Fibroblast of lung (primary cell): ENCODE measurements around the gene COL3A1. TPM values are rescaled to one million over a fixed set of nuclear protein-coding genes. Genes with fewer than 3 reads are reported as not detected.

Experiments
- DNase-seq, 2 donors: peaks; one replicate each; pipeline versions ENCODE4 v3.0.0 to v3.0.0-alpha.2; 2010; ENCODE audit warnings: low read depth in 2 of 2
- H2AFZ ChIP-seq: 2 replicates; pipeline ENCODE4 v1.5.1; 2012; ENCODE audit warnings: low read length, control low read depth, inconsistent platforms
- H3K27ac ChIP-seq: 2 replicates; pipeline ENCODE4 v1.5.1; 2011; ENCODE audit warnings: low read length, control low read depth; ENCODE audit not compliant: insufficient read depth
- H3K27me3 ChIP-seq: 2 replicates; pipeline ENCODE4 v1.5.1; 2011; ENCODE audit warnings: mild to moderate bottlenecking, low read length; ENCODE audit not compliant: control insufficient read depth, insufficient read depth
- H3K36me3 ChIP-seq: 2 replicates; pipeline ENCODE4 v1.5.1; 2011; ENCODE audit warnings: low read length; ENCODE audit not compliant: control insufficient read depth, insufficient read depth
- H3K4me1 ChIP-seq: 2 replicates; pipeline ENCODE4 v1.5.1; 2011; ENCODE audit warnings: low read length; ENCODE audit not compliant: control insufficient read depth, insufficient read depth; ENCODE audit errors: extremely low read depth
- H3K4me2 ChIP-seq: 2 replicates; pipeline ENCODE4 v1.5.1; 2011; ENCODE audit warnings: low read length, control low read depth; ENCODE audit not compliant: insufficient read depth; ENCODE audit errors: extremely low read depth
- H3K4me3 ChIP-seq, 4 experiments: fragments of 200-600 bp in 1 of 4; sonication (generic) in 1 of 4; replicated peaks in 1 of 4; 2 replicates each; pipeline ENCODE4 v1.5.1; 2011 to 2016; ENCODE audit warnings: low read length in 4 of 4, low read depth in 3 of 4, mild to moderate bottlenecking in 3 of 4, control low read depth in 2 of 4, inconsistent platforms in 1 of 4, mixed read lengths in 1 of 4; ENCODE audit not compliant: insufficient read depth in 1 of 4; ENCODE audit errors: control extremely low read depth in 1 of 4
- H3K79me2 ChIP-seq: 2 replicates; pipeline ENCODE4 v1.5.1; 2012; ENCODE audit warnings: mild to moderate bottlenecking, low read length, inconsistent platforms; ENCODE audit not compliant: control insufficient read depth, insufficient read depth
- H3K9ac ChIP-seq: 2 replicates; pipeline ENCODE4 v1.5.1; 2011; ENCODE audit warnings: mild to moderate bottlenecking, low read length, control low read depth; ENCODE audit not compliant: insufficient read depth
- H3K9me3 ChIP-seq: 2 replicates; pipeline ENCODE4 v1.5.1; 2012; ENCODE audit warnings: low read depth, low read length; ENCODE audit not compliant: control insufficient read depth, insufficient read depth
- H4K20me1 ChIP-seq: 2 replicates; pipeline ENCODE4 v1.5.1; 2011; ENCODE audit warnings: low read length; ENCODE audit not compliant: control insufficient read depth, insufficient read depth; ENCODE audit errors: extremely low read depth
- CTCF ChIP-seq, 2 donors: IDR thresholded peaks in 1 of 2; conservative IDR thresholded peaks in 1 of 2; 1 replicate in 1 of 2; 2 replicates in 1 of 2; pipeline ENCODE4 v1.5.1; 2011 to 2012; ENCODE audit warnings: low read length in 2 of 2, control low read depth in 1 of 2, inconsistent platforms in 1 of 2, low read depth in 1 of 2, mild to moderate bottlenecking in 1 of 2
- EZH2 ChIP-seq: IDR thresholded peaks from 2 replicates; pipeline ENCODE4 v1.5.1; 2012; ENCODE audit warnings: low read length, control low read depth, mild to moderate bottlenecking; ENCODE audit errors: missing control alignments
- polyA plus RNA-seq, 2 donors: library from polyadenylated mRNA; depleted of rRNA in 1 of 2; stranded (reverse) in 1 of 2; unstranded in 1 of 2; fragments of >200 nt; gene quantifications; 2 replicates each; pipeline ENCODE4 v1.2.1, GENCODE V29; 2011 to 2012; ENCODE audit warnings: missing spikeins in 1 of 2
- total RNA-seq: library from RNA; depleted of rRNA; stranded (reverse); fragments of >200 nt; gene quantifications from 2 replicates; pipeline ENCODE4 v1.2.1, GENCODE V29; 2014

Gene COL3A1
- total and polyA plus RNA-seq, 2 donors (not counting 1 experiment from before 2014, with no cell fraction given), result 925 to 2,255 TPM

GRCh38 chr2:188986839-188987238 lies 12.7 kb downstream of the COL3A1 start:
- no peak overlapping the region for H3K9ac ChIP-seq
- no peak overlapping the region for H3K4me2 ChIP-seq
- H3K79me2 ChIP-seq, result peaks cover 32% of the 10 kb centered on the region
- H2AFZ ChIP-seq, result no peak overlapping the region
- H3K4me3 ChIP-seq, result no peak overlapping the region
- TF ChIP-seq EZH2 (no peak), CTCF (conservative IDR thresholded peaks at IDR 0.05 in 1 of 2, IDR thresholded peaks at IDR 0.05 in 1 of 2; ENCODE audit: low read depth in 1 of 2, low read length in 2 of 2) (no peak)
- H3K27me3 ChIP-seq, result no peaks in the 10 kb centered on the region
- peak in 1 of 2 donors; percentile 84 for DNase-seq
- H3K27ac ChIP-seq, result no peak overlapping the region
- peaks cover 10% of the 10 kb centered on the region for H3K4me1 ChIP-seq
- no peaks in the 10 kb centered on the region for H4K20me1 ChIP-seq
- peaks cover 5% of the 10 kb centered on the region for H3K36me3 ChIP-seq
- no peaks in the 10 kb centered on the region for H3K9me3 ChIP-seq

- Histone ChIP-seq H2AFZ (no peak overlapping the region), H3K9me3 (no peaks in the 10 kb centered on the region), H3K4me2 (no peak overlapping the region), H3K27ac (no peak overlapping the region), H3K9ac (no peak overlapping the region), H3K79me2 (no peaks in the 10 kb centered on the region), H4K20me1 (no peaks in the 10 kb centered on the region), H3K27me3 (no peaks in the 10 kb centered on the region), H3K4me3 (no peak overlapping the region), H3K4me1 (no peaks in the 10 kb centered on the region), H3K36me3 (peaks cover 18% of the 10 kb centered on the region)
- no peak for TF ChIP-seq CTCF (conservative IDR thresholded peaks at IDR 0.05 in 1 of 2, IDR thresholded peaks at IDR 0.05 in 1 of 2; ENCODE audit: low read depth in 1 of 2, low read length in 2 of 2)
- no peak for TF ChIP-seq EZH2
- peak in 1 of 2 donors; percentile 32 for DNase-seq
Measured at GRCh38 chr2:188993247-188993646, 19.1 kb downstream of the COL3A1 start.

DNA sequence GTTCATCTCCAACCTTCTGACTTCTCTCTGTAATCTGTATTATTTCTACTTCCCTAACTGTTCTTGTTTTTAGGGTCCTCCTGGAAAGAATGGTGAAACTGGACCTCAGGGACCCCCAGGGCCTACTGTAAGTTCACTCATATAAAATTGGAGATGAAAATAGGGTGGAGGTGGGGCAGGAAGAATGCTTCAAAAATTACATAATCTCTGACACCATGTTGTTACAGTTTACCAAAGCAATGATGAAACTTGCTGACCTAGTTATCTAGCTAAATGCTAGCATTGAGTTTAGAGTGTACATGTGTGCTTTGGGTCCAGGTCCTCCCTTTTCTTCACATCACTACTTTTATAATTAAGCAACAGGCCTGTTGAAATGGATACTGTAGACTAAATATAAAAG lies 23.1 kb downstream of the COL3A1 start:
- peaks cover 23% of the 10 kb centered on the region for H3K36me3 ChIP-seq
- DNase-seq, result peak in 1 of 2 donors; percentile 36
- no peaks in the 10 kb centered on the region for H3K9me3 ChIP-seq
- TF ChIP-seq EZH2 (no peak), CTCF (conservative IDR thresholded peaks at IDR 0.05 in 1 of 2, IDR thresholded peaks at IDR 0.05 in 1 of 2; ENCODE audit: low read depth in 1 of 2, low read length in 2 of 2) (no peak)
- no peak overlapping the region for H3K9ac ChIP-seq
- H3K4me3 ChIP-seq, result no peak overlapping the region
- H3K27me3 ChIP-seq, result no peaks in the 10 kb centered on the region
- H3K4me1 ChIP-seq, result no peaks in the 10 kb centered on the region
- H2AFZ ChIP-seq, result no peak overlapping the region
- no peak overlapping the region for H3K4me2 ChIP-seq
- H3K27ac ChIP-seq, result no peak overlapping the region
- H3K79me2 ChIP-seq, result no peaks in the 10 kb centered on the region
- no peaks in the 10 kb centered on the region for H4K20me1 ChIP-seq
